Heart right ventricle (tissue), 16 donors: ENCODE data around the gene LRRC9. TPM values are rescaled to one million over a fixed set of nuclear protein-coding genes. Genes with fewer than 3 reads are reported as not detected.

ENCODE experiments used
- ATAC-seq, 8 donors: fragments of 200-7000 bp; cut with Tn5 transposase; one replicate each; pipeline ENCODE4 v1.9.1; 2020; ENCODE audit warnings: mild to moderate bottlenecking in 8 of 8, moderate library complexity in 8 of 8, moderate number of reproducible peaks in 1 of 8
- DNase-seq, 2 donors: peaks; one replicate each; pipeline ENCODE4 v3.0.0-alpha.2; 2020
- H3K27ac ChIP-seq, 10 donors: fragments of 200-600 bp; sonication (generic) in 2 of 10; one replicate each; pipeline versions ENCODE4 v1.5.0 to v1.8.0; 2020 to 2022; ENCODE audit warnings: mild to moderate bottlenecking in 3 of 10
- H3K27me3 ChIP-seq, 7 donors: fragments of 200-600 bp; one replicate each; pipeline ENCODE4 v1.8.0; 2021 to 2022; ENCODE audit warnings: mild to moderate bottlenecking in 2 of 7
- H3K36me3 ChIP-seq, 9 donors: fragments of 200-600 bp; sonication (generic) in 1 of 9; one replicate each; pipeline versions ENCODE4 v1.5.0 to v1.8.0; 2020 to 2022; ENCODE audit warnings: mild to moderate bottlenecking in 2 of 9
- H3K4me1 ChIP-seq, 9 donors: fragments of 200-600 bp; sonication (generic) in 1 of 9; one replicate each; pipeline versions ENCODE4 v1.5.0 to v1.8.0; 2020 to 2022; ENCODE audit warnings: mild to moderate bottlenecking in 4 of 9
- H3K4me3 ChIP-seq, 10 donors: fragments of 200-600 bp; sonication (generic) in 2 of 10; one replicate each; pipeline versions ENCODE4 v1.5.0 to v1.8.0; 2020 to 2022; ENCODE audit warnings: mild to moderate bottlenecking in 7 of 10, moderate library complexity in 2 of 10
- H3K9me3 ChIP-seq, 11 donors: fragments of 200-600 bp in 10 of 11; sonication (generic) in 2 of 11; one replicate each; pipeline versions ENCODE4 v1.5.0 to v1.8.0; 2013 to 2022; ENCODE audit warnings: mild to moderate bottlenecking in 2 of 11, control low read depth in 1 of 11, moderate library complexity in 1 of 11
- CTCF ChIP-seq, 9 donors: fragments of 200-600 bp; sonication (generic) in 2 of 9; IDR thresholded peaks; one replicate each; pipeline versions ENCODE4 v1.5.0 to v1.8.0; 2021 to 2022; ENCODE audit warnings: antibody characterized with exemption in 9 of 9, mild to moderate bottlenecking in 5 of 9, moderate library complexity in 1 of 9
- WGBS, 2 donors: extraction: QIAGEN DNeasy Blood & Tissue Kit; methylation state at CpG; one replicate each; pipeline ENCODE4 v1.1.7; 2013; ENCODE audit warnings: inconsistent platforms in 1 of 2; 5-methylcytosine and 5-hydroxymethylcytosine counted together
- intact Hi-C, 10 donors: fragments of 100-400 bp; cut with DNase I; formaldehyde crosslinking; loops; one replicate each; pipeline versions ENCODE4 v1.11.1 to v1.14.2; 2022
- polyA plus RNA-seq, 2 donors: library from polyadenylated mRNA; stranded (reverse); fragments of 200-250 nt; gene quantifications; one replicate each; pipeline ENCODE4 v1.2.3, GENCODE V29; 2013
- total RNA-seq, 10 donors: library from RNA; stranded (reverse); fragmentation: NEBNext Ultra II Directional in 3 of 10; extraction: Animal tissue kit (Norgen Biotek cat#: 25700) in 3 of 10; gene quantifications; one replicate each; pipeline versions ENCODE4 v1.2.1 to v1.2.4, GENCODE V29; 2021 to 2023
- donor health status: Arrhythmogenic right ventricular cardiomyopathy.
- donor health status: ischemic (EF 13 %, LVEDD 7.1; RV severe dilation, severe dysfunction).
- donor health status: healthy with polysubstance abuse.
- donor health status: DM: no; HTN: yes; CAD: no.
- donor health status: DM: no; HTN: no; CAD: no.
- donor health status: ischemic (EF 25% LVEDD 6.9; RV normal size, moderate dysfunction).
- donor health status: ischemic (EF 25% LVEDD 5.7; RV mildly dilated, moderate dysfunction).
- donor health status: healthy.
- donor health status: DM: yes; HTN: yes; CAD: no.
- donor health status: Ischemic cardiomyopathy.
- donor health status: ischemic (EF 35%, LVEDD 5.7; RV mildly dilated, moderate dysfunction).
- donor health status: nonischemic (EF 11% LVEDD 7.7; RV severe dilation, severe dysfunction).
- donor health status: DM: yes; HTN: yes; CAD: no.
- donor health status: PGD.
- donor health status: ischemic (EF 29% LVEDD 5.4; RV normal size, mild dysfunction).
- donor health status: nonischemic (EF 23%, LVEDD 6.1; RV moderate dilation, normal function).

Gene LRRC9
- total and polyA plus RNA-seq, 12 donors: 0.01 to 1.7 (median 0.22) TPM; not detected in 4

- intact Hi-C loops: loop anchor here in 8 of 10 donors (5.0 to 10.0 kb wide), 7 partner anchors 95 to 605 kb away; no protein-coding TSS in a partner anchor
- H3K27ac ChIP-seq: no peak overlapping the region
- H3K27me3 ChIP-seq: no peaks in the 10 kb centered on the region
- H3K4me3 ChIP-seq: no peak overlapping the region
- no peak for TF ChIP-seq CTCF (IDR thresholded peaks at IDR 0.05)
- peaks cover 0 to 2% (median 0%) of the 10 kb centered on the region in 9 donors for H3K4me1 ChIP-seq
- ATAC-seq (no peak), DNase-seq (no peak)
- peaks cover 0 to 28% (median 0%) of the 10 kb centered on the region in 11 donors for H3K9me3 ChIP-seq
- H3K36me3 ChIP-seq: no peaks in the 10 kb centered on the region
- 76 to 82% methylated on average over 3 of the region's 3 CpGs for WGBS, 2 donors
Observed at GRCh38 chr14:59959668-59960067, 39.7 kb downstream of the LRRC9 start.

DNA sequence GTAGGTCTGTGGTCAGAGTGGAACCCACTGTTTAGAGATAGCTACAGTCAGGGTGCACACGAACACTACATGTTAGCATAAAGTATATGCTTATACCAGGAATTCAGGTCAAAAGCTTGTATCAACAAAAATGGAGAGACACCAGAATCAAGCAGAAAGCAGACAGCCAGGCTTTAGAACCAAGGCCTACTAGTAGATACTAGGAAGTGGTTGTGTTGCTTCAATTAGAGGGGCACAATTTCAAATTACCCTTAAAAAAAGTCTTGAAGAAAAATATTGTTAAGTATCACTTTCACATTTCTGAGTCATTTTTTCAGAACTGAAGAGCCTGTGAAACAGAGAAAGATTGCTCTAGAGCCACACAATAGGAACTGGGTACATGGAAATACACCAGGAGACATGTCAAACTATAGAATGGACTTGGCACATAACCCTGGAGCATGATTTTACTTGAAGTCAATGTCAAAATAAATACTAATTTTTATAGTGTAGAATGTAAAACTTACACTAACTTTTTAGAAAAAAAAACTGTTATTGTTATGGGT, 41.6 kb downstream of the LRRC9 start:
- peaks cover 0 to 11% (median 0%) of the 10 kb centered on the region in 9 donors for H3K4me1 ChIP-seq
- no peak overlapping the region for H3K27ac ChIP-seq
- no peak for TF ChIP-seq CTCF (IDR thresholded peaks at IDR 0.05)
- peaks cover 0 to 9% (median 0%) of the 10 kb centered on the region in 11 donors for H3K9me3 ChIP-seq
- H3K36me3 ChIP-seq: no peaks in the 10 kb centered on the region
- no peak for ATAC-seq
- intact Hi-C loops: loop anchor here in 8 of 10 donors (5.0 to 10.0 kb wide), 7 partner anchors 93 to 603 kb away; no protein-coding TSS in a partner anchor
- no peaks in the 10 kb centered on the region for H3K27me3 ChIP-seq
- 91 to 93% methylated on average over 1 of the region's 1 CpG for WGBS, 2 donors
- no peak for DNase-seq
- H3K4me3 ChIP-seq: no peak overlapping the region

DNA sequence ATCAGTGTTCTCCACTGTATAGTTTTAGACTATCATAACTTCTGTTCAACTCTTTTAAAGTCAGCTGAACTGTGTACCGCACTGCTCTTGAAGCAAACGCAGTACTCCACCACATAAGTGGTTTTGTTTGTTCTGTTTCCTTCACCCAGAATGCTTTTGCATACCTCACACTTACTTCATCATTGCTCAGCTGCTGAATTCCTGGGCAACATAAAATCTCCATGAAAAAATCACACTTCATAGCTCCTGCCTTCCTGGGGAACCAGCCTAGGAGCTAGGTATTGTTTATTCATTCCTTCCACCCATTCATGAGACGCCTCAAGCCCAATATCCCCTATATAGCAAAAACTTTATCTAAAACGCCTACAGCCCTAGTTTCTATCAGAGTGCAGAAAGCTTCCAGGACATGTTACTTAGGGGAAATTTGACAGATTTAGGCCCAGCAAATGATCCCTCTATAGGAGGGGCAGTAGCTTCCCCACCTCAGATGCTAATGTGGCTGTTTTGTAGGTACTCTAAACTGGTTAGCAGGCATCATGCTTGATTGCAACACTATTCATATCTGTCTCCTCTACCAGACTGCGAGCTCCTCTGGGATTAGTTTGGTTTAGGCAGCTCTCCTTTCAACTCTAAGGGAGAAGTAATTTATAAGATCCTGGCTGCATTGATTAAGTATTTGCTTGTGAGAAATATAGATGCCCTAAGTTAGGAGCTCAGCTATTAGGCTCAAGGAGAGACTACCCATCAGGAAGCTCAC, 44.5 kb downstream of the LRRC9 start:
- H3K27ac ChIP-seq: no peak overlapping the region
- no peaks in the 10 kb centered on the region for H3K27me3 ChIP-seq
- 56 to 64% methylated on average over 5 of the region's 5 CpGs for WGBS, 2 donors
- no peaks in the 10 kb centered on the region for H3K36me3 ChIP-seq
- H3K4me3 ChIP-seq: no peak overlapping the region
- DNase-seq (no peak), ATAC-seq (peak in 6 of 8 donors; percentile 12 to 35 (median 26))
- no peaks in the 10 kb centered on the region for H3K9me3 ChIP-seq
- H3K4me1 ChIP-seq: peaks cover 0 to 11% (median 0%) of the 10 kb centered on the region in 9 donors
- intact Hi-C loops: loop anchor here (1.0 to 10.0 kb wide), 11 partner anchors 90 to 600 kb away; partner anchors contain the start of gene DHRS7 (in 2 of the 10)
- no peak for TF ChIP-seq CTCF (IDR thresholded peaks at IDR 0.05)

DNA sequence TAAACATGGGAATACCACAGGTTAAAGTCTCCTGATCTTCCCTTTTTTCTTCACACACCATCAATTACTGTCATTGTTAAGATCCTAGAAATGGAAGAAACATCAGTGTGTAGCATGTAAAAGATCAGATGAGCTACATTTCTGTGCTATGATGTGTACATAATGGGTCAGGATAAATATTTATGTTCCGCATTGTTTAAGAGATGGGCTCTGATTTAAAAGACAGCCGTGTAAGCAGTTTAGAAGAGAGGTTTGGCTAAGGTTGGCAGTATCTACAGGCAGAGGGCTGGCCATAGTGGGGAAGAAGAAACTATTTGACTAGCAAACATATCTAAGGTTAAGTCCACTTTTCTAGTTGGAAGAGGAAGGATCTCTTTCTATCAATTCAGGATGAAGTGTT, 49.4 kb downstream of the LRRC9 start:
- intact Hi-C loops: loop anchor here in 9 of 10 donors (2.0 to 10.0 kb wide), 7 partner anchors 85 to 595 kb away; partner anchors contain the start of gene DHRS7 (in 2 of the 9)
- ATAC-seq: no peak
- TF ChIP-seq CTCF (IDR thresholded peaks at IDR 0.05): no peak
- WGBS, 2 donors: 80 to 83% methylated on average over 2 of the region's 2 CpGs
- Histone ChIP-seq H3K27ac (no peak overlapping the region), H3K27me3 (no peaks in the 10 kb centered on the region), H3K4me3 (no peak overlapping the region), H3K4me1 (peaks cover 0 to 11% (median 0%) of the 10 kb centered on the region in 9 donors), H3K36me3 (no peaks in the 10 kb centered on the region), H3K9me3 (no peaks in the 10 kb centered on the region)
- no peak for DNase-seq
